Ascending aorta (tissue), 2 donors: ENCODE data around the gene EZH2. TPM values are rescaled to one million over a fixed set of nuclear protein-coding genes. Genes with fewer than 3 reads are reported as not detected.

Experiments used
- DNase-seq, 2 donors: peaks; one replicate each; pipeline ENCODE4 v3.0.0-alpha.2; 2019; ENCODE audit warnings: low spot score in 2 of 2
- H3K27ac ChIP-seq, 2 donors: fragments of 200-600 bp; sonication (generic); one replicate each; pipeline ENCODE4 v1.5.1; 2016 to 2017; ENCODE audit warnings: mild to moderate bottlenecking in 1 of 2
- H3K27me3 ChIP-seq: fragments of 200-600 bp; sonication (generic); one replicate; pipeline ENCODE4 v1.5.1; 2017
- H3K36me3 ChIP-seq, 2 donors: fragments of 200-600 bp; sonication (generic); one replicate each; pipeline ENCODE4 v1.5.1; 2016
- H3K4me1 ChIP-seq, 2 donors: fragments of 200-600 bp; sonication (generic); one replicate each; pipeline ENCODE4 v1.5.1; 2016 to 2017; ENCODE audit warnings: mild to moderate bottlenecking in 1 of 2
- H3K4me3 ChIP-seq, 2 donors: fragments of 200-600 bp; sonication (generic); one replicate each; pipeline ENCODE4 v1.5.1; 2016 to 2017; ENCODE audit warnings: mild to moderate bottlenecking in 1 of 2
- H3K9me3 ChIP-seq, 2 donors: fragments of 200-600 bp; sonication (generic); one replicate each; pipeline ENCODE4 v1.5.1; 2016
- CTCF ChIP-seq, 3 experiments: fragments of 200-600 bp in 2 of 3; fragments of 450-650 bp in 1 of 3; sonication (generic) in 2 of 3; IDR thresholded peaks; one replicate each; pipeline ENCODE4 v1.5.1; 2016 to 2019; ENCODE audit warnings: antibody characterized with exemption in 3 of 3, mild to moderate bottlenecking in 1 of 3, moderate library complexity in 1 of 3
- intact Hi-C: fragments of 100-400 bp; cut with DNase I; formaldehyde crosslinking; loops from one replicate; pipeline ENCODE4 v1.15.1; 2023
- total RNA-seq: library from RNA; depleted of rRNA; stranded (reverse); fragments of >200 nt; gene quantifications from one replicate; pipeline ENCODE4 v1.1.0, GENCODE V29; 2016

EZH2 gene
- total RNA-seq, 1 donor from 2014 or later = not detected

DNA sequence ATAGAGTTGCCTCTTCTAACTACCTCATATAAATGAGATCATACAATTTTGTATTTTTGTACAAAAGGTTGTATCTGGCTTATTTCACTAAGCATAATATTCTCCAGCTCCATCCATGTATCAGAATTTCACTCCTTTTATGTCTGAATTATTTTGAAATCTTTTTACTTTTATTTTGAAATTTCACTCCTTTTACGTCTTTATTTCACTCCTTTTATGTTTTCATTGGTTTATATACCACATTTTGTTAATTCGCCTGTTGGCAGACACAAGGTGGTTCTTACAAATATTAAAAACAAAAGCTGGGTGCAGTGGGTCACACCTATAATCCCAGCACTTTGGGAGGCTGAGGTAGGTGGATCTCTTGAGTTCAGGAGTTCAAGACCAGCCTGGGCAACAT lies 5.8 kb downstream of the EZH2 start:
- Histone ChIP-seq H3K36me3 (no peaks in the 10 kb centered on the region), H3K4me3 (no peak overlapping the region), H3K27ac (no peak overlapping the region), H3K27me3 (no peaks in the 10 kb centered on the region), H3K4me1 (no peaks in the 10 kb centered on the region), H3K9me3 (no peaks in the 10 kb centered on the region)
- DNase-seq = no peak
- no peak for TF ChIP-seq CTCF (IDR thresholded peaks at IDR 0.05)
- intact Hi-C loops = no loop called here

GRCh38 chr7:148877517-148877916 lies 6.6 kb downstream of the EZH2 start:
- no peak for TF ChIP-seq CTCF (IDR thresholded peaks at IDR 0.05)
- H3K4me3 ChIP-seq = no peak overlapping the region
- H3K36me3 ChIP-seq = no peaks in the 10 kb centered on the region
- no peaks in the 10 kb centered on the region for H3K27me3 ChIP-seq
- intact Hi-C loops = no loop called here
- DNase-seq = no peak
- H3K4me1 ChIP-seq = no peaks in the 10 kb centered on the region
- no peaks in the 10 kb centered on the region for H3K9me3 ChIP-seq
- no peak overlapping the region for H3K27ac ChIP-seq

DNA sequence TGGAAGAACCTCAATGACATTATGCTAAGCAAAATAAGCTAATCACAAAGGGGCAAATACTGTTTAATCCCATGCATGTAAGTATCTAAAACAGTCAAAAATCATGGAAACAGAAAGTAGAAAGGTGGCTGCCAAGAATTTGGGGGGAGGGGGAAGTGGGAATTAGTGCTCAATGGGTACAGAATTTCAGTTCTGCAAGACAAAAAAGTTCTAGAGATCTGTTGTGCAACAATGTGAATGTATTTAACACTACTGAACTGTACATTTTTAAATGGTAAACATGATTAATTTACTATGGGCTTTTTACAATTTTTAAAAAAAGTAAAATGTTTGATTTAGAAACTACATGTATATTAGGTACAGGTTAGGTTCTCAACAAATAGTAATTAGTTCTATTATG lies 11.9 kb downstream of the EZH2 start:
- DNase-seq = no peak
- peaks cover 5 to 13% of the 10 kb centered on the region in 2 donors for H3K9me3 ChIP-seq
- no peaks in the 10 kb centered on the region for H3K4me1 ChIP-seq
- no peak overlapping the region for H3K4me3 ChIP-seq
- no peaks in the 10 kb centered on the region for H3K36me3 ChIP-seq
- intact Hi-C loops = no loop called here
- H3K27ac ChIP-seq = no peak overlapping the region
- H3K27me3 ChIP-seq = no peaks in the 10 kb centered on the region
- no peak for TF ChIP-seq CTCF (IDR thresholded peaks at IDR 0.05)

- H3K4me3 ChIP-seq = no peak overlapping the region
- peaks cover 5 to 17% of the 10 kb centered on the region in 2 donors for H3K9me3 ChIP-seq
- H3K4me1 ChIP-seq = no peaks in the 10 kb centered on the region
- no peak for DNase-seq
- intact Hi-C loops = no loop called here
- H3K27me3 ChIP-seq = no peaks in the 10 kb centered on the region
- H3K36me3 ChIP-seq = no peaks in the 10 kb centered on the region
- H3K27ac ChIP-seq = no peak overlapping the region
- no peak for TF ChIP-seq CTCF (IDR thresholded peaks at IDR 0.05)
Measured at GRCh38 chr7:148871551-148871950, 12.5 kb downstream of the EZH2 start.

GRCh38 chr7:148871030-148871429 lies 13.1 kb downstream of the EZH2 start:
- H3K36me3 ChIP-seq = no peaks in the 10 kb centered on the region
- intact Hi-C loops = no loop called here
- no peaks in the 10 kb centered on the region for H3K27me3 ChIP-seq
- no peak for DNase-seq
- no peaks in the 10 kb centered on the region for H3K4me1 ChIP-seq
- H3K27ac ChIP-seq = no peak overlapping the region
- no peak overlapping the region for H3K4me3 ChIP-seq
- H3K9me3 ChIP-seq = peaks cover 5 to 17% of the 10 kb centered on the region in 2 donors
- no peak for TF ChIP-seq CTCF (IDR thresholded peaks at IDR 0.05)

- Histone ChIP-seq H3K9me3 (peaks cover 5 to 17% of the 10 kb centered on the region in 2 donors), H3K4me1 (no peaks in the 10 kb centered on the region), H3K36me3 (no peaks in the 10 kb centered on the region), H3K4me3 (no peak overlapping the region), H3K27me3 (no peaks in the 10 kb centered on the region), H3K27ac (no peak overlapping the region)
- intact Hi-C loops = no loop called here
- TF ChIP-seq CTCF (IDR thresholded peaks at IDR 0.05) = no peak
- no peak for DNase-seq
Measured at GRCh38 chr7:148868378-148868674, 15.8 kb downstream of the EZH2 start.
